Activated T-helper 9 cell treated with anti-CD3 and anti-CD28 coated beads, Interleukin-2, amount 50 U/mL, for 16 hours (primary cell): ENCODE data around the gene SPON1.

Experiments
- DNase-seq: peaks from one replicate; pipeline ENCODE4 v3.0.0-alpha.2; 2020; ENCODE audit warnings: low read depth

SPON1 gene

DNA sequence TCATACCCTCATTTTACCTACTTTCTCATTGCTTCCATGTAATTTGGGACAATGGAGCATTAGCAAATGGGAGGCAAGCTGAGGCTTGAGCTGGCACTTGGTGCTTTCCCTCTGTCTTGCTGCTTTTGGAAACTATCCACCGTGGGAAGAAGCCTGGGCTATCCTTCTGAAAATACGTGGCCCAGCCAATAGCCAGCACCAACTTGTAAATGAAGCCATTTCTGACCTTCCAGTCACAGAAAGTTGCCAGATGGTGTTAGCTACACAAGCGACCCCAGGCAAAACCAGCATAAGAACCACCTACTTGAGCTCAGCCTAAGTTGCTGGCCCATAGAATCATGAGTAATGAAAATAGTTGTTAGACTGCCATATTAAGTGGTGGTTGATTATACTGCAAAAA lies 18.5 kb upstream of the SPON1 start:
- no peak for DNase-seq

GRCh38 chr11:13944911-13945425 lies 17.6 kb upstream of the SPON1 start:
- no peak for DNase-seq

DNA sequence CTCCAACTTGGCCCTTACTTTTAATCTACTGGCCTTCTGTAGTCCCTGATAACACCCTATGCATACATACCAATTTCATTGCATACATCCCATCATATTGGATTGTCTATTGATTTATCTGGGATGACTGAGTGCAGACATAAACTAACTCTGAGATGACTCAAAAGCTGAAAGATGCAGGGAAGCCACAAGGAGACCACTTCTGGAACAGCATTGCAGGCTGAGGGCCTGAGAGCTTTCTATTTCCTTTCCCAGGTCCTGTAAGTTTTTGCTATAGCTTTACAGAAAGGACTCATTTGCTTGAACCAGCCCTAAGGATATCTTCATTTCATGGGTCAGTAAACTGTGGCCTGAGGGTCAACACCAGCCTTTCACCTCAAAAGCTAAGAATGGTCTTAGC lies 15.1 kb upstream of the SPON1 start:
- DNase-seq, result no peak

- no peak for DNase-seq
Observed at GRCh38 chr11:13949876-13950275, 12.6 kb upstream of the SPON1 start.

- DNase-seq, result no peak
Observed at GRCh38 chr11:13952221-13952620, 10.3 kb upstream of the SPON1 start.

GRCh38 chr11:13952668-13953067 lies 9.9 kb upstream of the SPON1 start:
- no peak for DNase-seq

DNA sequence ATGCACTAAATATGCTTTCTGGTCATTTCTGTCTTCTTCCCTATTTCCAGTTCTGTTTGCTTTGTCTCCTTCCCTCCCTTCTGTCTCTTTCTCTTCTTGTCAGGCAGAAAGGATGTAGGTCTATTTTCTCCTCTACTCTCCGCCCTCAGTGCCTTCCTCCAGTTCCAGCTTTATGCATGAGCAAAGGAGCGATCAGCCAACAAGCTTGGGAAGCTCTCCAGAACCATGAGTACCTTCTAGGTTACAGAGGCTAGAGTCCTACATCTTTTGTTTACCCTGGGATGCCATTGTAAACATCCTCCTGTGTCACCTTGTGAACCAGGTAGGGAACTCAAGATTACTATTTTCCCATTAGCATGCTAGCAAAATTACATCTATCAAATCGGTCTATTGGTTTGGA lies 7.9 kb upstream of the SPON1 start:
- no peak for DNase-seq

DNA sequence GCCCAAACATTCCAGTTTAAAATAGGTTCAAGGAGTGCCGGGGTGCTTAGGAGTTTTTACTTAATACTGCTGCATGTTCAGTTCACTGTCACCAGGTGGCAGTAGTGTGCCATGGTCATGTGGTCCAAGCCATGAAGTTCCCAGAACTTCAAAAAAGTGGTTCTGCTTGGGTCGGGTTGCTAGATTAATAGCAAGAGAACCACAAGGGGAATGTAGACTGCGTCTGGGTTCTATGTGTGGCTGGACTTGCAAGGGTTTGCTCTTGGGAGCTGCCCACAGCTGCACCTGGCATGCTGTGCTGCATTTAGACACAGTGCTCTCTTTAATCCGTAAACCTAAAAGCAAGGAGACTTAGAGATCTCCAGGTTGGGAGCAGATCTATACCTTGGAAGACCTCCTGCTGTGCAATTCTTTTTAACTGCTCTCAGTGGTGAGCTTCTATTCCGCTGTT lies 6.5 kb upstream of the SPON1 start:
- no peak for DNase-seq

DNA sequence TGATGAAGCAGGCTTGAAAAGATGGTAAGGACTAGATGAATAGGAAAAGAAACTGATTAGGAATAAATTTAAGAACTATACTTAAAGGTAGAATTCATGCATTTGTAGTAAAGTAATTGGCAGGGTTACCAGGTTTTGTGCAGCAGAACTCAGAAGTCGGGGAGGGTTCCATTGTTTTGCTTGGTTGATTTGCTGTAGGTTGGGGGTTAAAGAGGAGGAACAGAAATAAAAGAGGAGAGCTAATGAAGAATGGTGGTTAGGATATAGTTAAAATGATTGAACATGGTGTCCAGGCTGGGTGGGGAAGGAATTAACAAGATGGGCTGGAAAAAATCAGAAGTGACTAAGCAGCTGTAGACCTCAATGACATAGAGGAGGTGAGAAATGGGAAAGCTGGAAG lies 5.5 kb upstream of the SPON1 start:
- no peak for DNase-seq

DNA sequence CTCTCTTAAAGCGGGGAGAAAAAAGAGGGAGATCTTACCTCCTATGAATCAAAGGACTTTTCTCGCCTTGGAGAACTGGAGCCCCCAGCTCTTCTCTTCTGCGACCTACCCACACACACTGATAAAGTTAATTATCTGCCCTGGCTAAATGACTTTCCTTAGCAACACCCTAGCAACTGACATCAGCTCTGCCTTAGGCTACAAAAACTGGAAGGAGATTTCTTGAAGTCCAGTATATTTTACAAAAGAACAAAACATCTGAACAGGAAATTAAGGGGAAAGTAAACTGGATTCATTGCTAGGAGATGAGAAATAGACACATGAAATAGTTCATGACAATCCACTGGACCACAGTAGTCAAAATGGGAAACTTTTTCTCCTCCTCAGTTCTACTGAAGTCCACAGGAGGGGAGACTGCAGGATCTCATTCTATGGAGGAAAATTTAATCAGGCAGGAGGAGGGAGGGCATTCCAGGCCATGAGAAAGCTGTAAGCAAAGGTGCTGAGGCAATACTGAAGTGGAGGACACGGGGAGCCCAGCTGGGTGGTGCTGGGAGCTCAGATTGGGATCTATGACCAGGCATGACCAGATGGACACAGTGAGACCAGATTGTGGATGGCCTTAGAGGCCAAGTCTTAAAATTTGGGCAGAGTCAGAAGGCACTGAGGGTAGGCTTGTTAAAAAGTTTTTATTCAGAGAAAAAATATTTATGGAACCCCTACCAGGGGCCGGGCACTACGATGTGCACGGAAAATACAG lies 3.7 kb upstream of the SPON1 start:
- DNase-seq, result no peak

- DNase-seq, result no peak
Observed at GRCh38 chr11:13962198-13962561, 343 bp upstream of the SPON1 start.

DNA sequence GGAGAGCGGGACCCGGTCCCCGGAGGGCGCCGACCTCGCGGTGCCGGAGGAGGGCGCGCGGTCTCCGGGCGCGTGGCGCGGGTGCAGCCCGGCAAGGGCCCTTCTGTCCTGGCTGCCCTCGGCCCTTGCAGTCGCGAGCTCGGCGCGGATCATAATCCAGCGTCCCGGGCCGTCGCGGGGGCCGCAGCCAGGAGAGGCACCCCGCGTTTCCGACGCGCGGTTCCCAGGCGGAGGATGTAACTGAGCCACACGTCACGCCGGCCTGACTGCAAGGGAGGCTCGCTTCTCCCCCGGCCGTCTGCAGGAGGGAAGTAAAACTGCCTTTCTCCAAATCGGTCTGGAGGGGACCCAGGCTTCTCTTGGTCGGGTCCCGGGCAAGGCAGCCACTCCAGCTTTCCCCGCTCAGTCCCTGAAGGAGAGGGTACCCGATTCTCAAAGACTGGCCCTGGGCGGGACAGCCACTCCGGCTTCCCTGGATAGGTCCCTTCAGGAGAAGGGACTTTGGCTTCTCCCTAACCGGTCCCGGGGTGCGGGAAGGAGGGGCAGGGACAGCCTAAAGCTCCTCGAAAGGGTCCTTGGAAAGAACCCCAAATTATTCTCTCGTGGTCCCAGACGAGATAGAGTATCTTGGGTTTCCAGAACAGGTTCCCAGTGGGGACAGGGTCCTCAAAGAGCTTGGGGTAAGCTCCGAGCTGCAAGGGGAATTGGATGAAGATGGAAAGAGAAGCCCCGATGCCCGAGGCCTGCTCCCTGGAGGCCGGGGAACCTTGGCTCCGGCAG lies 836 bp downstream of the SPON1 start:
- no peak for DNase-seq

DNA sequence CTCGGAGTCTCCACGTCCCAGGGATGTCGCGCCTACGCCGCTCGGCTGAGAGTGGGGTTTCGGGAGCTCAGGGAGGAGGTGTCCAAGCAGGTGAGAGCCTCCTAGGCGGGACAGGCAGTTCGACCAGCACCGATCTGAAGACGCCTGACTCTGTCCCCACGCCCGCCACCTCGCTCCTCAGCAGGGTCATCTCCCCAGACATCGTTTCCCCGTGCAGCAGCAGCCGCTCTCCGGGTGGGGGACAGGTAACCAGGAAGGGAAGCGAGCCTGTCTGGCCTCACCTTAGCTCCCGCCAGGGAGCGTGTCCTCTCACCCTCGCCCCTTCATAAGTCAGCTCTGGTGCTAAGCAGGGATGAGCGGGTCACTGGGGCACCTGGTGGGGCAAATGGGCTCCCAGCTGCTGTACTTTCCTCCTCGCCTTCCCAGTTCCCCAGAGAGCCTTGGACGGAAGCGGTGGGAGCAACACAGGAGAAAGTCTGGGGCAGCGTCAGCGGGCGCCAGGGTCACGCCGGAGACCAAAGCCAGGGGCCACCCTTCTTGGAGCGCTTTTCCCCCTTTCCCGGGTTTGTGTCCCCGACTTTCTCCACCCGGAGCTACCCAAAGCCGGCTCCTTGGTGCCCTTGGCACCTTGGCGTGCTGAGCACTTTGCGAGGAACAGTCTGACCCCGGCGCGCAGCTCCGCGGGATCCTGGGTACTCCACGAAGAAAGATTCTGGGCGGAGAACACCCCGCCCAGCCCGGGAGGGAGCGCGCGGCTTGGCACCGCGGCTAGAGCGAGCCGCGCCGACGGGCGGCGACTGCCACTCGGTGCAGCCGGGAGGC lies 1.6 kb downstream of the SPON1 start:
- DNase-seq, result no peak

GRCh38 chr11:13964771-13965074 lies 2.2 kb downstream of the SPON1 start:
- no peak for DNase-seq

DNA sequence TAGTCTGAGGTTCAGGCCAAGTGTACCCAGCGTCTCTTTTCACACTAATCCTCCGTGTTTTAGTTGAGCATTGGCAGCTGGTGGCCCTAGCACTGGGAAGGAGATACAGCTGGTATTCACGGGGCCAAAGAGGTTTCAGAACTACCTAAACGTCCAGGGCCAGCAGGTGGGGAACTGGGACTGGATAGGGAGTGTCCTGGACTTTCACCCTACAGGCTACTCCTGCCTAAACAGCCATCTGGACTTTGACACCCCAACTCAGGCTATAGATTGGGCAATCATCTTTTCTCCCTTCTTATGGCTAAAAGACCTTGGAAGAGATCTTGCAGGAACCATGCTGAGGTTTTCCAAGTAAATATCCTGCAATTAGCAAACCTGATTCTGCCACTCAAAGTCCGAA lies 2.8 kb downstream of the SPON1 start:
- no peak for DNase-seq

DNA sequence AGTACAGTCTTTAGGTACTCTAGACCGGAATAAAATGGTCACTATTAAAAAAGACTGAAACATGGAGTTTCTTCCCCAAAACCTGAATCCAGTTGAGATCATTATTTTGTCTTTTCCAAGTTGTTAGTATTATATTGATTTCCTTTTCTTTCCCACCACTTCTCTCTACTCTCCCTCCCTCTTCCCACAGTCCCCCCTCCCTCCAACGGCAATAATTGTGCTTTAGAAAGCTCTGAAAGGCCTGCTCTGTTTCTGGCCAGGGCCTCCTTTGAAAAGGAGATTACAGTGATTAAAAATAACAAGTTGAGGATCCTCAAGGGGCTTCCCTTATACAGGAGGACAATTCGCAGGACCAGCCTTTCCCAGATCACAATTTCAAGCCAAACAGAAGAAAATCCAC lies 3.5 kb downstream of the SPON1 start:
- DNase-seq, result no peak

DNA sequence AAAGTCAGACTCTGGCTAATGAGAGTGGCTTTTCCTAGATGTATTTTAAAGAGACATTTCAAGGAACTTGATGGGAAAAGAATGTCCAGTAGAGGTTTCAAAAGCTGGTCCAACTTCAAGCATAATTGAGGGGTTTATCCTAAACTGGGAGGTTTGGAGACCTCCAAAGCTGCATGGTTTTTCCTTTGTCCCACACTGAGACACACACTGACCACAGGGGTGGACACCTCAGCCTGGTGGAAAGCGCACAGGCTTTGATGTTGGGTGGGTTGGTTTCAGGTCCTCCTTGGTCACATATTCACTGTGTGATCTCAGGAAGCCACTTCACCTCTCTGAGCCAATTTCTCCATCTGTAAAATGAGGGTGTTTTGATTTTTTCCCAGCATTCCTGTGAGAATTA lies 4.0 kb downstream of the SPON1 start:
- no peak for DNase-seq

DNA sequence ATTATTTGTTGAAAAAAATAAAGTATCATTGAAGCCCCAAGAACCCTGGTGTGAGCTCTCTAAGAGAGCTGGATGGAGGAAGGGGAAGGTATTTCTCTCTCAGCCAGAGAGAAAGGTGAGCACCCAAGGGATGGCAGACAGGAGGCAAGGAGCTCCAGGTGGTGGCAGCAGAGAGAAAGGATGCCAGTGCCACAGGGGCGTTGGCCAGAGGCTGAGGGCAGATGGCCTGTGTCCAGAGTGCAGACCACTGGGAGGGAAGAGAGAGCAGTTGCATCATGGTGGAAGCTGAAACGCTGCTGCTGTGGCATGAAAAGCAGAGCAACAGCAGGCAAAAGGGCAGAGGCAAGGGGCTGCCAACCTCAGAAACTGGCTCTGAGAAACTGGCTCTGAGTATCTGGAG lies 8.5 kb downstream of the SPON1 start:
- DNase-seq, result no peak

- DNase-seq, result no peak
Observed at GRCh38 chr11:13972043-13972910, 9.8 kb downstream of the SPON1 start.

- DNase-seq, result no peak
Observed at GRCh38 chr11:13972944-13973343, 10.4 kb downstream of the SPON1 start.

DNA sequence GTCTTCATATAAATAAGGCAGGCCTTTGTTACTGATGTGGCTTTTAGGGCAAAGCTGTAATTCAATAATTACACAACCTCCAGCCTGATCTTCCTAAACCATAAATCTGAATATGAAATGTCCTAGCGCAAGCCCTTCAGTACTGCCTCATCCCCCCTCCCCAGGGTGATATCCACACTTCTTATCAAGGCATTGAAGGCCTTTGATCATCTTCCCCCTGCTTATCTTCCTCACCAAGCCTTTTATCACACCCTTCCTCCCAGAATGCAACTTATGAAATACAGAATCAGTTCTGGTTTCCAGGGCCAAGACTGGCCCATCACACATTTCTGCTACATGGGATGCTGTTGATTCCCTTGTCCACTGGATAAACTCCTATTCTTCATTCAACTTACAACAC lies 12.1 kb downstream of the SPON1 start:
- DNase-seq, result no peak
